Gastroesophageal sphincter (tissue), 4 donors: Measurements from ENCODE around the gene SMG6. TPM values are rescaled to one million over a fixed set of nuclear protein-coding genes. Genes with fewer than 3 reads are reported as not detected.

Experiments
- ATAC-seq: fragments of 150-250 bp; one replicate; pipeline ENCODE4 v1.9.1; 2016; ENCODE audit warnings: mild to moderate bottlenecking, moderate library complexity
- H3K27ac ChIP-seq, 4 donors: fragments of 200-600 bp; sonication (generic) in 3 of 4; 1 replicate in 3 of 4; 2 replicates in 1 of 4; pipeline ENCODE4 v1.5.1; 2016 to 2019
- H3K27me3 ChIP-seq: fragments of 200-600 bp; sonication (generic); one replicate; pipeline ENCODE4 v1.5.1; 2019
- H3K36me3 ChIP-seq, 2 donors: fragments of 200-600 bp; sonication (generic); one replicate each; pipeline ENCODE4 v1.5.1; 2019; ENCODE audit warnings: control low read depth in 1 of 2
- H3K4me1 ChIP-seq, 3 donors: fragments of 200-600 bp; sonication (generic); 1 replicate in 2 of 3; 2 replicates in 1 of 3; pipeline ENCODE4 v1.5.1; 2016 to 2019; ENCODE audit warnings: control low read depth in 2 of 3
- H3K4me3 ChIP-seq, 2 donors: fragments of 200-600 bp; sonication (generic); one replicate each; pipeline ENCODE4 v1.5.1; 2019; ENCODE audit warnings: mild to moderate bottlenecking in 1 of 2, moderate library complexity in 1 of 2
- H3K9me3 ChIP-seq, 3 donors: fragments of 200-600 bp; sonication (generic); one replicate each; pipeline ENCODE4 v1.5.1; 2017 to 2019; ENCODE audit warnings: control low read depth in 2 of 3
- EP300 ChIP-seq: sonication (generic); formaldehyde crosslinking; IDR thresholded peaks from one replicate; pipeline ENCODE4 v1.6.1; 2017; ENCODE audit warnings: antibody characterized with exemption, mild to moderate bottlenecking
- POLR2A ChIP-seq, 2 donors: fragments of 450-650 bp; IDR thresholded peaks; one replicate each; pipeline ENCODE4 v1.6.1; 2017; ENCODE audit warnings: antibody characterized with exemption in 2 of 2, mild to moderate bottlenecking in 2 of 2, moderate library complexity in 1 of 2
- POLR2AphosphoS5 ChIP-seq: sonication (generic); formaldehyde crosslinking; IDR thresholded peaks from one replicate; pipeline ENCODE4 v1.6.1; 2017; ENCODE audit warnings: antibody characterized with exemption
- WGBS, 2 donors: methylation state at CpG; one replicate each; pipeline ENCODE4 v1.1.5; 2018; ENCODE audit warnings: low coverage in 1 of 2; 5-methylcytosine and 5-hydroxymethylcytosine counted together
- total RNA-seq, 4 donors: library from RNA; depleted of rRNA; stranded (reverse); fragments of >200 nt; gene quantifications; one replicate each; pipeline ENCODE4 v1.1.0, GENCODE V29; 2016
- TF ChIP-seq, protein P1 (sequence below), 4 experiments: fragments of 200-600 bp in 2 of 4; fragments of 450-650 bp in 2 of 4; sonication (generic) in 1 of 4; IDR thresholded peaks; one replicate each; pipeline ENCODE4 v1.5.1; 2017 to 2019; ENCODE audit warnings: antibody characterized with exemption in 4 of 4, mild to moderate bottlenecking in 2 of 4, moderate library complexity in 2 of 4

The SMG6 gene
- total RNA-seq, 4 donors from 2014 or later, result 27.2 to 75.5 (median 43.9) TPM

- no peak for ATAC-seq
- no peak overlapping the region for H3K27ac ChIP-seq
- no peaks in the 10 kb centered on the region for H3K9me3 ChIP-seq
- H3K27me3 ChIP-seq, result peaks cover 70% of the 10 kb centered on the region
- H3K4me1 ChIP-seq, result peaks cover 0 to 64% (median 36%) of the 10 kb centered on the region in 3 donors
- no peak for TF ChIP-seq POLR2AphosphoS5
- no peak for TF ChIP-seq EP300
- no peak for TF ChIP-seq POLR2A (IDR thresholded peaks at IDR 0.05)
- TF ChIP-seq, protein P1, sequence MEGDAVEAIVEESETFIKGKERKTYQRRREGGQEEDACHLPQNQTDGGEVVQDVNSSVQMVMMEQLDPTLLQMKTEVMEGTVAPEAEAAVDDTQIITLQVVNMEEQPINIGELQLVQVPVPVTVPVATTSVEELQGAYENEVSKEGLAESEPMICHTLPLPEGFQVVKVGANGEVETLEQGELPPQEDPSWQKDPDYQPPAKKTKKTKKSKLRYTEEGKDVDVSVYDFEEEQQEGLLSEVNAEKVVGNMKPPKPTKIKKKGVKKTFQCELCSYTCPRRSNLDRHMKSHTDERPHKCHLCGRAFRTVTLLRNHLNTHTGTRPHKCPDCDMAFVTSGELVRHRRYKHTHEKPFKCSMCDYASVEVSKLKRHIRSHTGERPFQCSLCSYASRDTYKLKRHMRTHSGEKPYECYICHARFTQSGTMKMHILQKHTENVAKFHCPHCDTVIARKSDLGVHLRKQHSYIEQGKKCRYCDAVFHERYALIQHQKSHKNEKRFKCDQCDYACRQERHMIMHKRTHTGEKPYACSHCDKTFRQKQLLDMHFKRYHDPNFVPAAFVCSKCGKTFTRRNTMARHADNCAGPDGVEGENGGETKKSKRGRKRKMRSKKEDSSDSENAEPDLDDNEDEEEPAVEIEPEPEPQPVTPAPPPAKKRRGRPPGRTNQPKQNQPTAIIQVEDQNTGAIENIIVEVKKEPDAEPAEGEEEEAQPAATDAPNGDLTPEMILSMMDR (IDR thresholded peaks at IDR 0.05), result no peak
- no peaks in the 10 kb centered on the region for H3K36me3 ChIP-seq
- no peak overlapping the region for H3K4me3 ChIP-seq
- WGBS, 2 donors, result 20 to 57% methylated on average over 2 to 4 of the region's 11 CpGs
Observed at GRCh38 chr17:2027528-2028233, 275.9 kb downstream of the SMG6 start.

DNA sequence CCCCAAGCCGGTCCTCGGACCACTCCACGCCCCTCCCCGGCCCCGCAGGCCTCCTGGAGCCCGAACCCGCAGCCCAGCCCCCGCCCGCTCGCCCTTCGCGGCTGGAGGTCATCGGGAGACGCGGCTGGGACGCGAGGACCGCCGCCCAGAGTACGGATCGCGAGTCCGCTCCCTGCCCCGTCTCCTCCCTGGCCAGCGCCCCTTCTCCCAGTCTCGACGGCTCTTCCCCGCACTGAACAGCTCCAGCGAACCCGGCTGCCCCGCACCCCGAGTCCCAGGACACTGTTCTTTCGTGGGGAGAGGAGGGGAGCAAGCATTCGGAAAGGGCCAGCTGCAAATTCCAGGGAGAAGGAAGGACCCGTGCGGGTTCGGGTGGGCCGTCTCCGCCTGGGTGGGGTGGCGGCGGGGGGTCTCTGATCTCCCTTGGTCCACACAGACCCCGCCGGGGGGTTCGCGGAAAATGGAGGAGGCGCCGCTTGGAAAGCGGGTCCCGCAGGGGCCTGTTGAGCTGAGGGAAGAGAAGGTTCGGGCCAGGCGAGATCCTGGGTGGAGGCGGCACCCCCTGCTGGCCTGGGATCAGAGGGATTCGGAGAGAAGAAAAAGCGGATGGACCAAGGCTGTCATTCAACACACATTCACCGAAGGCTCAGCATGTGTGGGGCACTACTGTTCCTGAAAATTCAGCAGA lies 277.8 kb downstream of the SMG6 start:
- peaks cover 74% of the 10 kb centered on the region for H3K27me3 ChIP-seq
- no peaks in the 10 kb centered on the region for H3K9me3 ChIP-seq
- no peak for ATAC-seq
- TF ChIP-seq EP300, result no peak
- TF ChIP-seq, protein P1 (IDR thresholded peaks at IDR 0.05), result peak in 3 of 4 experiments; percentile 61 to 77 (median 76)
- 0% methylated on average over 1 to 16 of the region's 55 CpGs for WGBS, 2 donors
- peak overlapping the region; percentile 27 to 61 for H3K4me3 ChIP-seq
- H3K4me1 ChIP-seq, result peaks cover 0 to 44% (median 25%) of the 10 kb centered on the region in 3 donors
- no peaks in the 10 kb centered on the region for H3K36me3 ChIP-seq
- H3K27ac ChIP-seq, result peak overlapping the region in 1 of 4 donors; percentile 55

GRCh38 chr17:2025220-2025621 lies 278.4 kb downstream of the SMG6 start, which contains the start of gene RTN4RL1:
Gene RTN4RL1, minus strand, starts transcription at chr17:2025334. Its CDS starts 469 bp downstream, at chr17:2024865.
- Histone ChIP-seq H3K36me3 (no peaks in the 10 kb centered on the region), H3K9me3 (no peaks in the 10 kb centered on the region), H3K27me3 (peaks cover 74% of the 10 kb centered on the region), H3K4me1 (peaks cover 0 to 41% (median 23%) of the 10 kb centered on the region in 3 donors), H3K4me3 (peak within 1 kb of the TSS; percentile 27 to 61), H3K27ac (peak within 1 kb of the TSS in 1 of 4 donors; percentile 55)
- WGBS, 2 donors, result no CpG with 5 or more reads among the region's 47 CpGs
- TF ChIP-seq, protein P1 (IDR thresholded peaks at IDR 0.05), result no peak
- peak; percentile 45 for ATAC-seq

DNA sequence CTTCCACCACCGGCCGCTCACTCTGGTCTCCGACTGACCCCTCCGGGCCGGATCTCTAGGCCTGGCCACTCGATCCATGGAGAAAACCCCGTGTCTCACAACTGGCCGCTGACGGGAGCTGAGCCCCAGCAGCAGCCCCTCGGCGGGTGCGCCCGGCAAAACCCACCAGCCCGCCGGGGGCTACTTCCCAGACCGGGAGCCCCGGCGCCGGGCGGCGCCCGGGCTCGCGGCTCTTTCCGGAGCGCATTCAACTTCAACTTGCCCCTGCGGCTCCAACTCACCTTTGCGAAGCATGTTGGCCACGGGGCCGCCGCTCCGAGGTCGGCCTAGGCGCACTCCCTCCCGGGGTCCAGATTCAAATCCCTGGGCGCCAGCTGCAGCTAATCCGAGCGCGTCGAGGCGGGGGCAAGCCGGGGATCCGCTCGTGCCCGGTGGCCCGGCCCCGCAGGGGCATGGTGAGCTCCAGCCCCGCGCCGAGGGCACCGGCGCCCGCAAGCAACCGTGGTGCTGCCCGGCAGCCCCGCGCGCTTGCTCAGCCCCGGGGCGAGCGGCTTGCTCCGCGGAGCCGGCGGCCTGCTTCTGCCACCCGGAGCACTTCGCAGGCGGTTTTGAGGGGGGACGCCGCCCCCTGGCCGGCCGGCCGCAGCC lies 278.9 kb downstream of the SMG6 start:
- Histone ChIP-seq H3K4me1 (peaks cover 0 to 39% (median 23%) of the 10 kb centered on the region in 3 donors), H3K27ac (peak overlapping the region in 1 of 4 donors; percentile 55), H3K27me3 (peaks cover 73% of the 10 kb centered on the region), H3K9me3 (no peaks in the 10 kb centered on the region), H3K4me3 (peak overlapping the region; percentile 27 to 61), H3K36me3 (no peaks in the 10 kb centered on the region)
- no peak for ATAC-seq
- TF ChIP-seq POLR2AphosphoS5 (no peak), POLR2A (IDR thresholded peaks at IDR 0.05) (no peak)
- 7% methylated on average over 6 of the region's 73 CpGs; no CpG with 5 or more reads in 1 of the 2 donors for WGBS, 2 donors
